Measurements from ENCODE around the gene BCL2L11.

DNA sequence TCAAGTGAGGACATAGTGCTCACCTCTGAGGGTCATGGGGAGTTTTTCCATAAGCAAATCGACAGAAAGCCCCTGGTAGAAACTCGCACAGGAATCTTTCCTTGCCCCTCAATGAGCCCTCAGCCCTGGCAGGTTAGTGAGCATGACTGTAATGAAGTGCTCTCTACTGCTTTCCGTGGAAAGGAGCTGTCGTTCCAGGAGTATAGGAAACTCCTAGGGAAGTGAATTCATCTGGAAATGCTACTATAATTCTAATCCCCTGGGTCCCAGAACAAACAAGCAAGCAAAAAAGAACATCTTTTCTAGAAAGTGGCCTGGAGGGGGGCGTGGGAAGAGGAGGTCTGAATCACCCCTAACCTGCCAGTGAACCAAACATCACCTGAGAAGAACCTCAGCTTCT is 18.1 kb downstream of the BCL2L11 start:
- no peak for TF ChIP-seq CTCF (IDR thresholded peaks at IDR 0.05)
- no peak for TF ChIP-seq POLR2AphosphoS5 (IDR thresholded peaks at IDR 0.05)
- no peak for TF ChIP-seq POLR2A (IDR thresholded peaks at IDR 0.05)
